GM21717 (cell line): ENCODE results near the gene KIF20B.

Source experiments
- ATAC-seq: cut with Tn5 transposase; IDR thresholded peaks from one replicate; pipeline ENCODE4 v1.9.1; 2021; ENCODE audit warnings: mild to moderate bottlenecking, moderate library complexity; ENCODE audit not compliant: unreplicated experiment

Gene KIF20B, protein sequence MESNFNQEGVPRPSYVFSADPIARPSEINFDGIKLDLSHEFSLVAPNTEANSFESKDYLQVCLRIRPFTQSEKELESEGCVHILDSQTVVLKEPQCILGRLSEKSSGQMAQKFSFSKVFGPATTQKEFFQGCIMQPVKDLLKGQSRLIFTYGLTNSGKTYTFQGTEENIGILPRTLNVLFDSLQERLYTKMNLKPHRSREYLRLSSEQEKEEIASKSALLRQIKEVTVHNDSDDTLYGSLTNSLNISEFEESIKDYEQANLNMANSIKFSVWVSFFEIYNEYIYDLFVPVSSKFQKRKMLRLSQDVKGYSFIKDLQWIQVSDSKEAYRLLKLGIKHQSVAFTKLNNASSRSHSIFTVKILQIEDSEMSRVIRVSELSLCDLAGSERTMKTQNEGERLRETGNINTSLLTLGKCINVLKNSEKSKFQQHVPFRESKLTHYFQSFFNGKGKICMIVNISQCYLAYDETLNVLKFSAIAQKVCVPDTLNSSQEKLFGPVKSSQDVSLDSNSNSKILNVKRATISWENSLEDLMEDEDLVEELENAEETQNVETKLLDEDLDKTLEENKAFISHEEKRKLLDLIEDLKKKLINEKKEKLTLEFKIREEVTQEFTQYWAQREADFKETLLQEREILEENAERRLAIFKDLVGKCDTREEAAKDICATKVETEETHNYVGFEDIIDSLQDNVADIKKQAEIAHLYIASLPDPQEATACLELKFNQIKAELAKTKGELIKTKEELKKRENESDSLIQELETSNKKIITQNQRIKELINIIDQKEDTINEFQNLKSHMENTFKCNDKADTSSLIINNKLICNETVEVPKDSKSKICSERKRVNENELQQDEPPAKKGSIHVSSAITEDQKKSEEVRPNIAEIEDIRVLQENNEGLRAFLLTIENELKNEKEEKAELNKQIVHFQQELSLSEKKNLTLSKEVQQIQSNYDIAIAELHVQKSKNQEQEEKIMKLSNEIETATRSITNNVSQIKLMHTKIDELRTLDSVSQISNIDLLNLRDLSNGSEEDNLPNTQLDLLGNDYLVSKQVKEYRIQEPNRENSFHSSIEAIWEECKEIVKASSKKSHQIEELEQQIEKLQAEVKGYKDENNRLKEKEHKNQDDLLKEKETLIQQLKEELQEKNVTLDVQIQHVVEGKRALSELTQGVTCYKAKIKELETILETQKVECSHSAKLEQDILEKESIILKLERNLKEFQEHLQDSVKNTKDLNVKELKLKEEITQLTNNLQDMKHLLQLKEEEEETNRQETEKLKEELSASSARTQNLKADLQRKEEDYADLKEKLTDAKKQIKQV (N-terminal part only)

DNA sequence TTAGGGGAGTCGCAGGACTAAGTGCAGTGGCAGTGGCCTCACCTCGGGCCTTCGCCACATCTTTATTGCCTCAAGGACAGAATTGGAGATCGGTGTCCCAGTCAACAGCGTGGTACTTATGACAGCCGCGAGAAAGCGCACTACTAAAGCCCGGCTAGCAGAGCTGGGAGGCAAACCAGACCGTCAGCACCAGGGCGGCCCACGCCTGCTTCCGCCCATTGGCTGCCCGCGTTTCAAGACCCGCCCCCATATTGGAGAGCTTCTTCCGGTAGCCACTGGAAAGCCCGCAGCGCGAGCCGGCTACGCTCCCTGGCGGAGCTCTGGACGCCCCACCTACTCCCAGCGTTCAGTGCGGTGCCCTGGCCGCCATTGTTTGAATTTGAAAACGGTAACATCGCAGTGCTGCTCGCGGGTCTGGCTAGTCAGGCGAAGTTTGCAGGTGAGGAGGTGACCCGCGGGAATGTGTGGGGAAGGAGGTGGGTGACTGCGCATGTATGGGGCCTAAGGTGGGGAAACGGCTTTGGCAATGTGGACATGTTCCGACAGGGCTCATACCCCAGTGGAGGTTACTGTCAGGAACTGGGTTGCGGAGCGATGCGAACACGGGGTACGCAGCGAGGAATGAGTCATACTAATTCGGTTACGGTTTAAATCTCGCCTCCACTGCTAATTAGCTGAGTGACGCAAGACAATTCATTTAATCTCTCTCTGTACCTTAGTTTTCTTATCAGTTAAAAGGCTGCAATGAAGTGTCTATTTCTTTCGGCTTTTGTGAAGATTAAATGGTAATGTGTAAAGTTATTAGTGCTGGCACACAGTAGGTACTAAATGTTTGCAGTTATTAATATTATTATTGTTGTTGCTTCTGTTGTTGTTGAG lies at the start of gene KIF20B:
Gene KIF20B, plus strand, starts transcription at position 349 of the 879 bp plus-strand sequence. CDS start 3,705 bp downstream, outside the sequence.
- peak; percentile 97 for ATAC-seq

DNA sequence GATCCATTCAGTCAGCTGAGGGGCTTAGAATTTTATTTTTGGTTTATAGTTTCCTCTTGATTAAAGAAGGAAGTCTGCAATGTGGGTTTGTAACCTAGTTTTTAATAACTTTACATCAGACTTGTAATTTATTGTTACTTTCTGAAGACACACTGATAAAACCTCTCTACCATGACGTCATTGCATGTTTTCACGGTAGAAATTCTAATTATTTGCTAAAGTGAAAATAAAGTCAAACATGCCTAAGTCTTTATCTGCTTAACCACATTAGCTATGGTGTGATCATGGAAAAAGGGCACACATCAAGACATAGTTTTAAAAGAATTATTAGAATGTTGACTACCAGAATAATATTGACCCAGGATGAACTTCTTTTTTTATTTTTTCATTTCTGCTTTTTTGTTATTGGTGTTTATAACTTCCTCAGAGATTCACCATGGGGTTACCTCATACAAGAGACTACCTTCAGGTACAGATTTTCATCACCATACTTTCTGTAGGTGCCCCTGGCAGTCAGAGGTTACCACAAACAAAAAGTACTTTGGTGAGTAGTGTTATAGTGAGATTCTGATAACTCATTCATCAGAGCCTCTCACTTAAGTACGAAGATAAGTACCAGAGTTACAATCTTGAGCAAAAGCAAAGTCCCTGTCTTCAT lies 49.3 kb upstream of the KIF20B start:
- ATAC-seq = peak; percentile 71

DNA sequence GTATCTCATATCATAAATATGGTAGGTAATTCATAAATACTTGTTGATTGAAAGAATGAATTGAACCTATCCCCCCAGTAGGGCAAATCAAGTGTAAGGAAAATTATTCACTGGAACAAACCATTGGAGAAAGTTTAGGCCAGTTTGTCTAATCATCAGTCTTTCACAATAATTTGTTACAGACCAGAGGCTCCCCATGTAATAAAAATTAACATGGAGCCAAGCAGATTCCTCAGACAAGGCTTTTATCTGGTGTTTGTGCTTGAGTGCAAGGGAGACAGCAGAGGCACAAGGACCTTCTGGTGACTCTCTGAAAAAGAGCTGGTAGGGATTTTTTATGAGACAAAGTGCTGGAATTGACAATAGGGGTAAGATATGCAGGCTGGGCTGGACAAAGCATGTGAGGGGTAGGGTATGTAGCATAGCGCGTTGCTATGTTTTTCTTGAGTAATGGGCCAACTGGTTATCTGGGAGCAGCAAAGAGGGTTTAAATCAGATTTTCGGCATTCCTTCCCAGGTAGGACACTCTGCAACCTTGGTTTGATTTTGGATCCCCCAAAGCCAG lies 48.5 kb upstream of the KIF20B start:
- no peak for ATAC-seq

DNA sequence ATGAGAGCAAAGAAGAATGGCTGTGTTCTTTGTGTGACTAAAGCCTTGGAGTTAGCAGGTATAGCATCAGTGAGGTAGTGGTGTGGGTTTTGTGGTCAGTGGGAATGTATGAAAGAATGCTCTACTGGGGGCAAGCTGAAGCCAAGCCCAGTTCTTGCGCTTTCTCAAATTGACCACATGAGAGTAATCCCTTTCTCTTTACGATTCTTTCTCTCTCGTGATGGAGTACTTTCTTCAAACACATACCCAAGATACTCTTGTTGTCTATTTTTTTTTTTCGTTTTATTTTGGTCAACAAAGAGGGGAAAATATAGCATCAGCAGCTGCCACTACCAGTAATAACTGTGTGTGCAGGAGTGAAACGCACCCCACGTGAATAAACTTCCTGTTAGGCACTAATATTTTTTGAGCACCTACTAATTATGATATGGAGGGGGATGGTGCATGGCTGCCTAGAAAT lies 48.0 kb upstream of the KIF20B start:
- ATAC-seq = no peak

DNA sequence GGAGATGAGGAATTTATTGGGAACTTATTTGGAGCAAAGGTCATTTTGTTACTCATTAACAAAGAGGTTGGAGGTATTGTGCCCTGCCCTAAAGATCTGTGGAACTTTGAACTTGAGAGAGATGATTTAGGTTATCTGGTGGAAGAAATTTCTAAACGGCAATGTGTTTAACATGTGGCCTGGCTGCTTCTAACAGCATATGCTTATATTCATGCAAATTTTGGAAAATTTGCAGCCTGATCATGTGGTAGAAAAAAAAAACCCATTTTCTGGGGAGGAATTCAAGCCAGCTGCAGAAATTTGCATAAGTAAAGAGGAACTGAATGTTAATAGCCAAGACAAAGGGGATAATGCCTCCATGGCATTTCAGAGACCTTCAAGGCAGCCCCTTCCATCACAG lies 45.7 kb upstream of the KIF20B start:
- no peak for ATAC-seq

DNA sequence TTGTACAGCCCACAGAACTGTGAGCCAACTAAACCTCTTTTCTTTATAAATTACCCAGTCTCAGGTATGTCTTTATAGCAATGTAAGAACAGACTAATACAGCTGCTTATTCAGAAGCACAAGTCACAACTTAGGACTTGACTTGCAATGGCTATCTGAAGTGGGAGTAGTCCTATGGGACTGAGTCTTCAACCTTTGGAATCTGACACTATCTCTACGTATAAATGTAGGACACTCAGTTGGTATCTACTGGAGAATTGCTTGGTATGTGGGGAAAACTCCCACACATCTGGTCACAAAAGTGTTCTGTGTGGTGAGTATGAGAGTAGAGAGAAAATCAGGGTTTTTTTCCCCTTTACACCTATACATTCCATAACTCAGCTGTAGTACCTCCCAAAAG lies 44.1 kb upstream of the KIF20B start:
- no peak for ATAC-seq

DNA sequence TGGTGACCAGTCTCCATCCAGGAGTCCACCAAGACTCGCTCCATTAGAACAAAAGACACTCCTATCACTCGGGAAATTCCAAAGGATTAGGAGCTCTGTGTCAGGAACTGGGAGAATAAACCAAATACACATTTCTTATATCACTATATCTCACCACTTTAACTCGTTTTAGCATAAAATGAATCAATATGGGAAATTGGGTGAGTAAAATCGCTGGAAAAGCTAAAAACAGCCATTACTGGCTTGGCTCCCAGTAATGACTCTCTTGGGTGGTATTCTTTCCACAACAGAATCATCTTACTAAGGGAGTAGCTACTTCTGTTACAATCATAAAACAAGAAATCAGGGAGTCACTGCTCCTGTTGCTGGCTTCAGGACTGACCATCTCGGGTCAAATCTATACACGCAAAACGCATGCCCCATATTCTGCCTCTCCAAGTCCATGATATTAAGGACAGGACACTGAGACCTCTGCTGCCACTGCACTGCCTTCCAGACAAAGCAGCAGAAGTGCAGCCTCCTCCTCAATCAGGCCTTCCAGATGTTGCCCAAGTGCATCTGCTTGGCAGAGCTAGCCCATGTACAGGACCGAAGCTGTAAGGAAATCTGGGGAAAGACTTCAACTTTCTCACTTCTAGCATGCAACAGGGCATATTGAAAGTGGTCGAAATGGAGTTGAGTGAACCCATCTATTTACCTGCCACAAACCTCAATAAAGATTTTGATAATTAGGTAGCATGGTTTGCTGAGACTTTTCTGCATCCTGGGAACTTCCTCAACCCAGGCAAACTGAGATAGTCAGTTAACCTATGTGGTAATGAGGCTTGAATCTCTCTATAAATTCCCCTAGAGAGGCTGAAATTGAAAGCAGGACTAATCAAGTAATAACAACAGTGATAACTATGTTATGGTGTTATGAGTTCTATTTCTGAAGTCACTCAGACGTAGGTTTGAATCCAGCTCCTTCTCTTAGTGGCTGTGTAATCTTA lies 42.0 kb upstream of the KIF20B start:
- no peak for ATAC-seq

DNA sequence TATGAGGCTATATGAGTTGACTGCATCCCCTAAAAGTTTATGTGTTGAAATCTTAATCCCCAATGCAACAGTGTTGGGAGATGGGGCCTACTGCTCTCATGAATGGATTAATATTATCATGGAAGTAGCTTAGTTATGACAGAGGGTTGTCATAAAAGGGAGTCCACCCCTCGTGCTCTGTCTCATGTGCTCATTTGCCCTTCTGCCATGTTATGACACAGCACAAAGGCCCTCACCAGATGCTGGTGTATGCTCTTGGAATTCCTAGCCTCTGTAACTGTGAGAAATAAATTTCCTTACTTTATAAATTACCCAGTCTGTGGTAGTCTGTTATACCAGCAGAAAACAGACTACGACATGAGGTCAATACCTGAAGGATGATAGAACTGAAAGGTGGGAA lies 38.8 kb upstream of the KIF20B start:
- ATAC-seq = no peak

DNA sequence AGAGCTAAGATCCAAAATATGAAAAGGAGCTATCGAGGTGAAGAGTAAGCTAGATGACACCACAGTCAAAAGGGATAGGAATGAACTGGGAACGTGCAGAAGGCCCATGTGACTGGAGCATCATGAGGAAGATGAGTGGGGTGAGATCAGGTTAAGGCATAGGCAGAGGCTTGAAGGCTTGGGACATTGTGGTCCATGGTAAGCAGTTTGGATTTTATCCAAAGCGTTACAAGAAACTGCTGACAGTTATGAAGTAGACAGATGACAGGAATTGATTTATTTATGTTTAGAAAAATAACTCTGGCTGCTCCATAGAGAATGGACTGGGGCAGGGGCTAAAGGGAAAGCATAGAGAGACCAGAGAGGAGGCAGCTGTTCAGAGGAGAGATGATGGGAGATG lies 38.2 kb upstream of the KIF20B start:
- ATAC-seq = no peak

DNA sequence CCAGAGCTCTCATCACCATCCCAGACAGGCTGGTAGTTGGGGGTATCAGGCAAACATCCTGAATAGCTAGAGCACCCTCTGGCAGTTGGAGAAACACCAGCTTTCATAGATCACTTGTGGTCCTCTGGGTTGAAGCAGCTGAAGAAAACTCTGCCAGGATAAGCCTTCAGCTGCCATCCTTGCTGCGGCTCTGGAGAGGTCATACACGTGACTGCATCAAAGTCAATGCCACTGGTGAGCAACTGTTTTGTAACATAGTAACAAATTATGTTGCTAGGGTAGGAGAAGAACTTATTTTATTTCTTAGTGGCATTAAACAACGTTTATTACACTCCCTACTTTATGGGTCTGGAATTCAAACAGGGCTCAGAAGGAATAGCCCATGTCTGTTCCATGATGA lies 37.2 kb upstream of the KIF20B start:
- no peak for ATAC-seq

DNA sequence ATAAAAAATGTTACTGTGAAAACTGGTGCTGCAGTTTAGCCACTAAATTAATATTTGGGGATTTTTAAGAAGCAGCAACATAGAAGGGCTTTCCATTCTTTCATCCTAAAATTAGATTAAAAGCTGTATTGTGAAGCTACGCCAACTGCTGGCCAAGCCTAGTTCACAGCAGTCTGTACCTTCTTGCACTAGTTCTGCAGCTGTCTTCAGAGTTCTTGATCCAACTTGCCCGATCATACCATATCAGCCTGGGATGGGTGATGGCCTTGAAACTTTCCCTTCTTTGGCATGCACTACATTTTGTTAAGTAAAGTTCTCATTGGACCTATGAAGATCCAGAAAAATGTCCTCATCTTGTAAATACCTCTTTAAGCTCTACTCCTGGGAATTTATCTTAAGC lies 36.1 kb upstream of the KIF20B start:
- no peak for ATAC-seq

DNA sequence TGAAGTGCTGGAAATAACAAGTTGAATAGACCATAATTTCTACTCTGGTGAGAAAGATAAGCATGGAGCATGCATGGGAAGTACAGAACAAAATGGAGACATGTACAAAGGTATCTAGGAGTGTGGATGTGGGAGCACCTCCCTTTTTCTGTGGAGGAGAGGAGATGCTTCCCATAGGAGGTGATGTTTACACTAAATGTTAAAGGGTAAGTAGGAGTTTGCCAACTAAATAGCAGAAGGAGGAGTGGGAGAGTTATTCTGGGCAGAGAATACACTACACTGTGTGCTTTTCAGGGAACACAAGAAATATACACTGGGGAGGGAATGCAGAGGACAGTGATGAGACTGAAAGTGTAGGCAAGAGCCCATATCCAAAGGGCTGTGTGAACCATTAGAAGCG lies 35.3 kb upstream of the KIF20B start:
- ATAC-seq = no peak

DNA sequence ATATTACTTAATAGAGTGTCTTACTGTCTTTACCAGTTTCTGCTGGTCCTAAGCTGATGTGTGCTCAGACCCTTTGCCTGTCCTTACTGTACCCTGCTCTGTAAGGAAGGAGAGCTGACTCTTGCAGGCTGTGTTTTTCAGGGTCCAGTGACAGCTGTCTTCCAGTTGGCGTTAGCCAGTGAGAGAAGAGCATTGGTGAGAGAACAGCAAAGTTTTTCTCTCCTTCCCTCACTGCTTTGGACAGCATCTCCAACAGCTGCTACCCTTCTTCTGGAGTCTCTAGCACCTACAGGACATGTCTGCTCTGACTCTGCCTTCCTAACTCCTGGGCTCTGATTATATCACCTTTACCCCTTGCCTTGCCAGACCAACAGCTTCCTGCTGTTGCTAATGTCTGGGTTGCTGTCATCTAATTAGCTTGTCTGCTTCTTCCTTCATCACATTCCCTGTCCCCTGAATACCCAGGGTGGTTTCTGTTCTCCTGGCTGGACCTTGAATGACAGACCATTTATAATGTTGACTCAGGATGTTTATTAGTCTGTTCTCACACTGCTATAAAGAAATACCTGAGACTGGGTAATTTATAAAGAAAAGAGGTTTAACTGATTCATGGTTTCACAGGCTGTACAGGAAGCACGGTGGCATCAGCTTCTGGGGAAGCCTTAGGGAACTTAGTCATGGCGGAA lies 32.9 kb upstream of the KIF20B start:
- ATAC-seq = no peak

DNA sequence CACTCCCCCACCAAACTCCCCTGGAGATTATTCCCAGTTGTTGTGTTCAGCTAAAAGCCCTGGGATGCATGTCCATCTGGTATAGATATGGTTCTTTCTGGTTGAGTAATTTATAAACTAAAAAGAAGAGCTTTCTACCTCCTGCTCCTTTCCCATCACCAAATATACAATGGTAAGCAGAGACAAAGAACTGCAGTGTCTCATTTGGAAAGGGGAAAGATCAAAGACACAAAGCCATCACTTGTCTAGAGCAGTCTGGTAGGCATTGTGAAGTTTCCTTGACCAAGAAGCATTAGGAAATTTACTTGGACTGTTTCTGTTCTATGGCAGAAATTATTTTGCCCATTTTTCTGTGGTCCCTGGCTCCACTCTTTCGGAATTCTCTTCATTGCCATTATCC lies 31.4 kb upstream of the KIF20B start:
- no peak for ATAC-seq

DNA sequence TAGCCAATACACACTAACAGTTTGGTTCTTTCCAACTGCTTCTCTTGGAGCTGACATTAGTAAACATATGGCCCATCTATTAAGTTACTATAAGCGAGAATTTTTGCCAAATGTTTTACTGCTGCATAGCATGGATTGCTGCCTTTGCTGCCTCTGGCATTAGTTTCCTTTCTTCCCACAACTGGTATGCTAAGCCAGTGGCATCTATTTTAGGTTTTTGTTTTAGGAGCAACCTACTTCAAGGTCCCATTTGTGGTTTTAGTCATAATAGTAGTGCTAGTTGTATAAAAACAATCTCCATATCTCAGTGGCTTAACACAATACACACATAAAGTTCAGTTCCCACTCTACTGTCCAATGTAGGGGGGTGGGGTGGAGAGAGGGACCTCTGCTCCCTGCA lies 30.5 kb upstream of the KIF20B start:
- no peak for ATAC-seq

DNA sequence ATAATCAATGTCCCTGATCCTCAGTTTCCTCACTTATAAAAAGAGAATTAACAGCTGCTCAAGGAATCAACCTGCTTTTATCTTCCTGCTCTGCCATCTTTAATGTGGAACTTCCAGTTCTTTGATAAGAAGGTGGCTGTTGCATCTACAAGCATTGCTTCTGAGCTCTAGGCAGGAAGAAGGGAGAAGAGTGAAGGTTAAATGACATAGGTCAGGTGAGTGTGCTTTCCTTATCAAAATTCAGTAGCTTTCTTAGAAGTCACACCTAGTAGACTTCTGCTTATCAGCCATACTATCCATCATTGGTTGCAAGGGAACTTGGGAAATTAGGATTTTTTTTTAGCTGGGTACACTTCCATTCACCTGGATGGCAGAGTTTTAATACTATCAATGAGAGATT lies 24.0 kb upstream of the KIF20B start:
- ATAC-seq = no peak

DNA sequence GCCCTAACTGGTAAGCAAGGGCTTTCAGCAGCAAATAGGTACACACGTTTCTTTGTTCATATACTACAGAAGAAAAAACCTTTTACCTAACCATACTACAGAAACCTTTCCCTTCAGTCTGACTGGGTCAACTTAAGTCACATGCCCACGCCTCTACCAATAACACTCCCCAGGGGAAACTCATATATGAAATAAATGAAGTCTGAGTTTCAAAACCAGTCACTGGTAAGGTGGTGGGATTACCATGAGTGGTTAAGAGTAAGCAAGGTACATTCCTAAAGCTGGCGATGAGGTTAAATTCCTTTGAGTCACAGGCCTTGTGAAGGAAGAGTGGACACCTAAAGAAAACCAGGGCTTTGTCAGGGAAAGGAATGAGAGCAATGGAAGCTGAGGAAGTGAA lies 21.4 kb upstream of the KIF20B start:
- ATAC-seq = no peak
